ENCODE data around the gene TC2N. TPM values are rescaled to one million over a fixed set of nuclear protein-coding genes. Genes with fewer than 3 reads are reported as not detected.

Gene TC2N
- total RNA-seq, 1 experiment from 2014 or later, result 16.4 TPM

- H3K9ac ChIP-seq (ENCODE audit: extremely low read depth, insufficient read length, low read length), result no peak overlapping the region
- no peaks in the 10 kb centered on the region for H3K9me3 ChIP-seq (ENCODE audit: control insufficient read depth, low read depth, low read length)
- no peak overlapping the region for H3T11ph ChIP-seq (ENCODE audit: low read length)
- no peak overlapping the region for H3K18ac ChIP-seq (ENCODE audit: insufficient read length, low read depth, low read length)
- no peaks in the 10 kb centered on the region for H4K20me1 ChIP-seq (ENCODE audit: control insufficient read depth, insufficient read depth, insufficient read length)
- no peak overlapping the region for H2BK120ac ChIP-seq (ENCODE audit: low read depth, low read length, poor library complexity, severe bottlenecking)
- no peaks in the 10 kb centered on the region for H3K79me2 ChIP-seq (ENCODE audit: insufficient read depth, low read length)
- Mint-ChIP-seq H3K27ac (no peak overlapping the region), H3K4me1 (peaks cover 15 to 19% of the 10 kb centered on the region in 2 experiments), H3K4me3 (no peak overlapping the region), H3K9me3 (no peaks in the 10 kb centered on the region), H3K36me3 (ENCODE audit: insufficient read depth in 1 of 3, low read depth in 3 of 3) (peaks cover 2 to 7% (median 5%) of the 10 kb centered on the region in 3 experiments; a peak in 2 of 7 replicates), H3K27me3 (ENCODE audit: low read depth) (no peaks in the 10 kb centered on the region)
- no peak overlapping the region for H3K4ac ChIP-seq (ENCODE audit: low read depth, low read length)
- no peaks in the 10 kb centered on the region for H3K27me3 ChIP-seq (ENCODE audit: insufficient read depth, low read length)
- no peak overlapping the region for H3K14ac ChIP-seq (ENCODE audit: insufficient read depth, low read length)
- no peak overlapping the region for H2BK5ac ChIP-seq (ENCODE audit: insufficient read length, low read length)
- no peak overlapping the region for H4K91ac ChIP-seq (ENCODE audit: insufficient read length, low read depth, low read length)
- no CpG with 5 or more reads among the region's 4 CpGs for WGBS (ENCODE audit: extremely low coverage, insufficient read length, low lambda C conversion rate)
- H4K5ac ChIP-seq (ENCODE audit: insufficient read length, low read depth, low read length), result no peak overlapping the region
- H2AFZ ChIP-seq (ENCODE audit: low read length), result no peak overlapping the region
- H4K8ac ChIP-seq (replicated peaks; ENCODE audit: insufficient read length, low read depth, low read length), result no peak overlapping the region
- H3K27ac ChIP-seq (ENCODE audit: insufficient read length, low read depth, low read length), result no peak overlapping the region
- no peak overlapping the region for H2AK5ac ChIP-seq (ENCODE audit: insufficient read length, low read length)
- H3K56ac ChIP-seq (ENCODE audit: insufficient read length, low read depth, low read length), result no peak overlapping the region
- no peak for TF ChIP-seq CTCF (conservative IDR thresholded peaks at IDR 0.05)
- no peak overlapping the region for H2BK12ac ChIP-seq (ENCODE audit: insufficient read length, low read depth, low read length)
- H3K23ac ChIP-seq (ENCODE audit: insufficient read length, low read depth, low read length), result no peak overlapping the region
- H3K23me2 ChIP-seq (ENCODE audit: insufficient read length, low read depth, low read length, poor library complexity, severe bottlenecking), result no peaks in the 10 kb centered on the region
- DNase-seq, result no peak
- no peak overlapping the region for H2BK15ac ChIP-seq (ENCODE audit: low read depth, low read length)
- no peaks in the 10 kb centered on the region for H3K79me1 ChIP-seq (ENCODE audit: insufficient read depth, low read depth, low read length, poor library complexity, severe bottlenecking)
- no peak overlapping the region for H2BK20ac ChIP-seq (ENCODE audit: low read depth, low read length, poor library complexity, severe bottlenecking)
- H3K4me2 ChIP-seq (ENCODE audit: insufficient read depth, insufficient read length, low read length), result no peak overlapping the region
- no peaks in the 10 kb centered on the region; the same call in 1 of the 2 replicates for H3K4me1 ChIP-seq (ENCODE audit: insufficient read depth, low read length)
Observed at GRCh38 chr14:91755570-91756295, 111.6 kb downstream of the TC2N start.
